Measurements from ENCODE around the gene EXOC3L4.

The EXOC3L4 gene

GRCh38 chr14:103093856-103094405 is 594 bp upstream of the EXOC3L4 start:
- no peak for DNase-seq

GRCh38 chr14:103095210-103095778 is 769 bp downstream of the EXOC3L4 start:
- no peak for DNase-seq

- no peak for DNase-seq
Observed at GRCh38 chr14:103096387-103096786, 1.9 kb downstream of the EXOC3L4 start.

- DNase-seq: no peak
Observed at GRCh38 chr14:103097244-103097993, 2.9 kb downstream of the EXOC3L4 start.

- no peak for DNase-seq
Observed at GRCh38 chr14:103097994-103098957, 3.8 kb downstream of the EXOC3L4 start.

GRCh38 chr14:103099081-103099732 is 4.7 kb downstream of the EXOC3L4 start:
- no peak for DNase-seq

GRCh38 chr14:103099733-103100280 is 5.3 kb downstream of the EXOC3L4 start:
- no peak for DNase-seq

GRCh38 chr14:103100281-103101121 is 6.0 kb downstream of the EXOC3L4 start:
- no peak for DNase-seq

GRCh38 chr14:103101257-103101962 is 6.9 kb downstream of the EXOC3L4 start:
- no peak for DNase-seq

- DNase-seq: no peak
Observed at GRCh38 chr14:103101963-103102688, 7.6 kb downstream of the EXOC3L4 start.

GRCh38 chr14:103102689-103103260 is 8.2 kb downstream of the EXOC3L4 start:
- no peak for DNase-seq

- DNase-seq: peak; percentile 78
Observed at GRCh38 chr14:103103461-103104388, 9.2 kb downstream of the EXOC3L4 start.

GRCh38 chr14:103104389-103104653 is 9.8 kb downstream of the EXOC3L4 start:
- DNase-seq: no peak

- DNase-seq: peak; percentile 77
Observed at GRCh38 chr14:103104654-103105452, 10.3 kb downstream of the EXOC3L4 start.

GRCh38 chr14:103105580-103106150 is 11.1 kb downstream of the EXOC3L4 start:
- DNase-seq: peak; percentile 65

- DNase-seq: no peak
Observed at GRCh38 chr14:103107455-103107854, 12.9 kb downstream of the EXOC3L4 start.

- no peak for DNase-seq
Observed at GRCh38 chr14:103107941-103108748, 13.6 kb downstream of the EXOC3L4 start.

All from NCI-H510A (cell line).